OCI-M1 (cell line): ENCODE data around the gene AQP3.
"Not testable (repeated sequence)": the region's sequence is repeated elsewhere in the genome, so short reads cannot be mapped to it uniquely, and the experiment has no call there.

Source experiments
- DNase-seq: peaks from one replicate; lab custom pipeline; 2025; lab: John Stamatoyannopoulos, UW

AQP3 gene

DNA sequence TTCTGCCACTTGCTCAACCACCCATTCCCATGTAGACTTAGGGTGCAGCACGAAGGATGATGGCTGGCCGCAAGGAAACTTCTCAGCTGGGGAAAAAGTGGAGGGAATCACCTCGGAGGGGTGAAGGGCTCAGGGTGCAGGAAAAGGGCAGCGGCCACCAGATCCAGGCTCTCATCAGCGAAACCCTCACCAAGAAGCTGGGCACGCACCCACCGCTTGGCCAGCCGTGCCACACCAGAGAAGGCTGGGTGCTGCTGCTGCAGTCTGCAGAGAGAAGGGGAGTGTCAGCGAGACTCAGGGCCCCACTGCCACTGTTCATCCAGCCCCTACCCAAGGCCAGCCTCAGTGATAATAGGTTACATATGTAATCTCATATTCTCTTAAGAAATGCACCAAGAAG is 17.7 kb upstream of the AQP3 start:
- no peak for DNase-seq

GRCh38 chr9:33464045-33464636 is 16.7 kb upstream of the AQP3 start:
- DNase-seq: no peak

GRCh38 chr9:33463151-33463550 is 15.8 kb upstream of the AQP3 start:
- no peak for DNase-seq

DNA sequence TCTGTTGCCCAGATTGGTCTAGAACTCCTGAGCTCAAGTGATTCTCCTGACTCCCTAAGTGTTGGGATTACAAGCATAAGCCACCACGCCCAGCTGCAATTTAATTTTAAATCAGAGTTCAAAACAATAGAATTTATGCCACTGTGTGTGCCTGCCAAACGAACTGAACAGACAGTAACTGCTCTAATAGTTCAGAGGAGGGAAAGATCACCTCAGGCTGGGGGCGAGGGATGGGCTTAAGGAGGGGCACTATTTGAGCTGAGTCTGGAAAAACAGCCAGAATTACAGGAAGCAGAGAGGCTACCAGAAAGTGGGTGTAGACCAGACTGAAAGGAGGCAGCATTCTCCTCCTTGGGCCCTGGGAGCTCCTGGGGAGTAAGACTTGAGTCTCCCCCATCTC is 14.1 kb upstream of the AQP3 start:
- DNase-seq: no peak

DNA sequence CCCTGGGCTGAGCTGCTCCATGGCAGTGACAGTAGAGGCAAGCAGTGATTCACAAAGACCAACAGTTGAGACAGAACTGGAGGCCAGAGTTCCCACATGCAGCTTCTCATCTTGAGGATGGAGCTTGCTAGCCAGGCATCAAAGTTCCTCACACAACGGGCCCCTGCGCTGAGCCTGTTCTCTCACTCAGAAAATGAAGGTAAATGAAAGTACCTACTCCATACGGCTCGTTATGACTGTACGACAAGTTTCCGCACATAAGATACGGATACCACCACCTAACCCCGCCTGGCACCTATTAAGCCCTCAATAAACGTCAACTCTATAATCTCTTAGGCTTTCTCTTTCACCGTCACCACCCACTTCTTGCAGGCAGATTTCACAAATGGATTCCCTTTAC is 13.5 kb upstream of the AQP3 start:
- no peak for DNase-seq

GRCh38 chr9:33459115-33459514 is 11.7 kb upstream of the AQP3 start:
- no peak for DNase-seq

DNA sequence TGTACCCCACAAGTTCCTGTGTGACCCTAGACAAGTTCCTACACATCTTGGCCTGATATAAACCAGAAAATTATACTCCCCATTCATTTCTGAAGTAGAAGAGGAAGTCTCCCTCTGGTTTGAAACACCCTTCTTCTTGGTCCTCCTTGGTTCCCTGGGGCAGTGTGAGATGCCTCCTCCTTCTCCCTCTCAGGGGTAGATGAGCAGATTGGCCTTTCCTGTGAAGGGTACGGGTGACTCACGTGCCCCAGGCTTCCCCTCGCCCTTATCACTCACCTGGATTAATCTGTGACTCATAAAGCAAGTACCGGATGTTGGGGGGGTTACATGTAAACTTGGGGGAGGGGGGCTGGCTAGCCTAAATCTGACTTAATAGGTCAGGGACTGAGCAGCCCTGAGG is 11.1 kb upstream of the AQP3 start:
- DNase-seq: no peak

DNA sequence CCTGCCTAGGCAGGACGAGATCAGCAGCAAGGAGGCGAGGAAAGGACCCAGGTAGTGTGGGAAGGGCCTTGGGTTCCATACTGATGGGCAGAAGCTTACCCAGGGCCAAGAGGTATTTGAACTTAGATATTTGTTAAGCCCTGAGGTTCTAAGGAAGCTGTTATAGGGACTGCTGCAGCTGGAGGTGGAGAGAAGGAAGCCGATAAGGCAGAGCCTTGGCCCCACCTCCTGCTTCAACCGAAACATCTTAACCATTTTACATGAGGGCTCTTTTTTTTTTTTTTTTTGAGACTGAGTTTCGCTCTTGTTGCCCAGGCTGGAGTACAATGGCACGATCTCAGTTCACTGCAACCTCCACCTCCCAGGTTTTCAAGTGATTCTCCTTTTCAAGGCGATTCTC is 8.6 kb upstream of the AQP3 start:
- DNase-seq: no peak

DNA sequence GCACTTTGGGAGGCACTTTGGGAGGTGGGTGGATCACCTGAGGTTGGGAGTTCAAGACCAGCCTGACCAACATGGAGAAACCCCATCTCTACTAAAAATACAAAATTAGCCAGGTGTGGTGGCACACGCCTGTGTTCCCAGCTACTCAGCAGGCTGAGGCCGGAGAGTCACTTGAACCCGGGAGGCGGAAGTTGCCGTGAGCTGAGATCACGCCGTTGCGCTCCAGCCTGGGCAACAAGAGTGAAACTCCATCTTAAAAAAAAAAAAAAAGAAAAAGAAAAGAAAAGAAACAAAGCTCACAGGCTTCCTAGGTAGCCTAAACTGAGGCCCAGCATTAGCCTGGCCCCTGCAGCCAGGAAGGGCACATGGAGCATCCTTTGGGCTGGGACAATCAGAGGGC is 8.1 kb upstream of the AQP3 start:
- not testable (repeated sequence) for DNase-seq

DNA sequence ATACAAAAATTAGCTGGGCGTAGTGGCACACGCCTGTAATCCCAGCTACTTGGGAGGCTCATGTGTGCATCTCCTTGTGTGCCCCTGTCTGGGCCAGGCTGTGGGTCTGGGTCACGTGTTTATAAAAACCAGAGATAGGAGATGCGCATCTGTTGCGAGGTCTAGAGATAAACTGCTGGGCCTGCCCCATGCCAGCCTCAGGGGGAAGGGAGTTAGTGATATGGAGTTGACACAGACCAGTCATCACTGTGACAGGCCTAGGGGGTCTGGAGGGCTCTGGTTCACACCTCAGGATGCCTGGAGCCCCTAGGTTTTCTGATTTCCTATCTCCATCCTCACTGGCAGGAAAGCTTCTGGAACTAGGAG is 7.3 kb upstream of the AQP3 start:
- DNase-seq: peak; percentile 2

DNA sequence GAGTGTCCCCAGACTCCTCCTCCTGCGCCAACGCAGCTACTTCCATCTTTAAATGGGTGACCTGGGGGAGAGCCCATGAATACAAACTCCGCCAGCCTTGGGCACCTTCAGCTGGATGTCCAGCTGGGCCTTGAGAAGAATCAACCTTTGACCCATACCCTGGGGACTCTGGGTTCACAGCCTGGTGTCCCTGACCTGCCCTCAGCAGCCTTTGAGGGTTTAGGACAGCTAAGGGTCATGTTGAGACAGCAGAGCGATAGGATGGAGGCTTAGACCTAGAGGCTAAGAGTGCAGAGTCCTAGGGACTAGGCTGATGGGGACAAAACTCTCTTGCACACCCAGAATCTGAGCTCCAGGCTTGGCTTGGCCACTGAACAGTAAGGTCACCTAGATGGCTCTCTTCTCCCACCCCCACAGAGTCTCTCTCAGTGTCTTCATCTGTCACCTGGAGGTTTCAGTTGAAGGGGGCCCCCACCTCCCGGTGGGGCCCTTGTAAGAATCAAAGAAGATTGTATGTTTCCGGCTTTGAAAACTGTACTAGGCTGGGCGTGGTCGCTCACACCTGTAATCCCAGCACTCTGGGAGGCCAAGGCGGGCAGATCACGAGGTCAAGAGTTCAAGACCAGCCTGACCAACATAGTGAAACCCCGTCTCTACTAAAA is 6.7 kb upstream of the AQP3 start:
- no peak for DNase-seq

- DNase-seq: peak; percentile 39
Measured at GRCh38 chr9:33453286-33453860, 6.0 kb upstream of the AQP3 start.

GRCh38 chr9:33452828-33453271 is 5.5 kb upstream of the AQP3 start:
- peak; percentile 87 for DNase-seq

DNA sequence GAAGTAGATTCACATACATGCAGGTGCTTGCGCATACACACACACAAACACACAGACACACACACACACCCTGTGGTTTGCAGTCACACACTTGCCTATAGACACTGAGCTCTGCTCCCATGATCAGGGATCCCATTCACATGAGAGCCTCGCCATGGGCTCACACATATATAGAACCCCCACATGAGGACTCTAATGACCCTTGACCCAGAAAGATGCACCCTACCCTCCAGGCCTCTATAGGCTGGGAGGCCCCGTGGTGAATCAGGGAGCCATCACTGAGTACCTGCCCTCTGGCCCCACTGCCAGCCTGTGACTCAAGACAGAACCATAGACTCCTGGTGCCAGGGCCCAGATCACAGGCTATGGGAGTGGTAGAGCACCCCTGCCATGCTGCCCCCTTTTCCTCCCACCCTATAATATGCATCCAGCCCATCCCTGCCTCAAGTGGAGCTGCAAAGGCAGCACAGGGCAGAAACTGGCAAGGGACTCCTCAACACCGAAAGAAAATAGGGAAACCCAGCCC is 3.3 kb upstream of the AQP3 start:
- DNase-seq: no peak

DNA sequence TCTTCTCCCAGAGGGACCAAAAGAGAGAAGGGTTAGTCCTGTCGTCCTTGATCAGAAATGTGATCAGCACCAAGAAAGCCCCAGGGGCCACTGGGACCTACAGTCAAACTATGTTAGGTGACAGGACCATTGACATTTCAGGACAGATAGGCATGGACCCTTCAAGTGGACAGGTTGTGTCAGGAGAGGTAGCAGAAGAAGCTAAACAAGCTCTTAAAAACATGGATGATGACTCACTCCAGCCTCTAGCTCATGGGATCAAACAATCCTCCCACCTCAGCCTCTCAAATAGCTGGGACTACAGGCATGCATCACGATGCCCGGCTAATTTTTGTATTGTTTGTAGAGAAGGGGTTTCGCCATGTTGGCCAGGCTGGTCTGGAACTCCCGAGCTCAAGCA is 2.3 kb upstream of the AQP3 start:
- DNase-seq: no peak

GRCh38 chr9:33447799-33448553 is 583 bp upstream of the AQP3 start:
- peak; percentile 40 for DNase-seq

DNA sequence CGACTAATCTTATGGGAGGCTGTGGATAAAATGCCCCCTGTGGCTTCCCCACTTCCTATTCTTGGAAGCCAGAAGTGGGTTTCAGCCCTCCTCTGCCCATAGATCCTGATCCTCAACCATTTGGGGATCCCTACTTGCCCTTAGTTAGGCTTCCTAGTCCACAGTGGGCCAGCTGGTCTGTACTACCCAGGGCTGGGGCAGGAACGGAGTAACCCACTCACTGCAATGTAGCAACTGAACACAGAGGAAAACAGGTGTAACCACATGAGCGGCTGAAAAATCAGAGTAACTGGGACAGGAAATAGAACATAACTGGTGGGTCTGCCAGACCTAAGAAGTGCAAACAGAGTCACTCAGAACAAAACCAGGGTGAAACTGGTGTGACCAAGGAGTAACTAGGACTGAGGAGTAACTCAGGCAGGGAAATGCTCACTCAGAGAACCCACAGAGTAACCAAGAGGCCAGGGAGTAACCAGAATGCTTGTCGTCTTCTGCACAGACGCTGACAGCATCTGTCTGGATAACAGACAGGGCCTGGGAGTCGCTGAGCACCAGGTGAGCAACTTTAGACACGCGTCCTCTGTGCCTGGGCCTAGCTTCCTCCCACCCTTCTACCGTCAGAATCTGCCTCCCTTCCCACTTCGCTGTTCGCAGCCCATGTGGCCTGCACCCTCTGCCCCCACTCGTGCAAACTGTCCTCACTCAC is 1.0 kb downstream of the AQP3 start:
- peak; percentile 89 for DNase-seq

DNA sequence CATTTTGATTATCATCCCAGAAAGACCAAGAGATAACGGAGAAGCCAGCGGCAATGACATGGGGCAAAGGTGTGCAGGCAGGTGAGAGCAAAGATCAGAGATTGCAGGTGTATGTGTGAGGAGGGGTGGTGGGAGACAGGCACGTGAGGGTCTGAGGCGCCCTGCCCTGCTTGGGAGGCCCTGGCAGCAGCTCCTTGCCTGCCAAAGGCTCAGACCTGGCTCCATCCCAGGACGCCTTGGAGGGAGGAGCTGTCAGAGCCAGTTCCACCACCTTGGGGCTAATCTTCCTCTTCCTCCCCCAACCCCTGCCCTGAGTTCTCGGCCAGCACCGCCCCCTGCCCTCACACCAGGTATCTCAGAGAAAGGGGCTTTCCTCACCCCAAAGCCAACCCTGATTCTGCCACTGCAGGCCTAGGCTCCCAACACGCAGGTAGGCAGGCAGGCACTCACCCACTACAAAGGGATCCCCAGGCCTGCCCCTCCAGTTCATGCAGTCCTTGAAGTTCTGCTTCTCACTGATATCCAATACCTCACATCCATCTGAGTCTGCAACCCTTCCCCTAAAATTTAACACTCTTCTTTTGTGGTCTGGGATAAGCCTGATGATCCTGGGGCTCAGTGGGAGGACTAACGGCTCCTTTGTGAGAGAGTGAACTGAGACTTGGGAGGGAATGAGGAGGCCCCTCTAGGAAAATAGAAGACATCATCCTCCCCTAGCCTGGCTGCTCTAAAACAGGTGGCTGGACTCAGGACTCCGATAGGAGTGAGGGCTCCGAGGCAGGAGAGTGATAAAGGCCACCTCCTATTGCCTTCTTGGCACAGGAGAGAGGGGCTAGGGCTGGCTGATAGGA is 1.8 kb downstream of the AQP3 start:
- DNase-seq: no peak

- no peak for DNase-seq
Measured at GRCh38 chr9:33443464-33444154, 3.8 kb downstream of the AQP3 start.

DNA sequence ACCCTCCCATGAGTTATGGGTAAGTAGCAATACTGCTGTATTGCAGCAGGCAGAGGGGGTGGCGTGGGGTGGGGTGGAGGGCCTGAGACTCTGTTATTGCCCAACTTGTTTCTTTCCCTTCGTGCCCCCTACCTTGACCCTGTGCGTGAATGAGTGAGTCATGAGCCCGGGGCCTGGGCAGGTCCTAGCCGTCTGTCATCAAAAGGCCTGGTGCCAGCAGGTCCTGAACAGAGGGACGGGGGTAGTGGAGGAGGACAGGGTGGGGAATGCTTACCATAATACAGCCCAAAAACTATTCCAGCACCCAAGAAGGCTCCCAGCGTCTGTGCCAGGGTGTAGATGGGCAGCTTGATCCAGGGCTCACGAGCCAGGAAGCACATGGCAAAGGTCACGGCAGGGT is 4.3 kb downstream of the AQP3 start:
- DNase-seq: no peak

GRCh38 chr9:33442125-33442524 is 5.3 kb downstream of the AQP3 start:
- no peak for DNase-seq
